Left colon (tissue), 2 donors: ENCODE results near the gene GNAZ. TPM values are rescaled to one million over a fixed set of nuclear protein-coding genes. Genes with fewer than 3 reads are reported as not detected.

ENCODE experiments used
- total RNA-seq, 2 donors: library from RNA; stranded (reverse); fragmentation: NEBNext Ultra II Directional; extraction: Animal tissue kit (Norgen Biotek cat#: 25700); gene quantifications; one replicate each; pipeline ENCODE4 v1.2.1, GENCODE V29; 2021
- donor health status: DM: no; HTN: no; CAD: no.
- donor health status: DM: yes; HTN: yes; CAD: no.

GNAZ gene
- total RNA-seq, 2 donors from 2014 or later: 1.0 to 2.9 TPM

Other genes with a start within 250 kb of the GNAZ start
- gene IGLL5, start 182.7 kb upstream of the GNAZ start, total RNA-seq: 10 to 100 TPM in 1 of 2 donors, 1 to 10 TPM in 1; 5.5 to 40.7 TPM
- gene RSPH14, start 71.5 kb downstream of the GNAZ start, total RNA-seq: under 1 TPM in 1 of 2 donors, not detected in 1; 0.82 TPM
- 1 to 10 TPM; 1.1 to 1.2 TPM for gene RAB36, start 75.0 kb downstream of the GNAZ start, total RNA-seq
- gene BCR, start 110.0 kb downstream of the GNAZ start, total RNA-seq: 10 to 100 TPM; 55.5 to 57.5 TPM